ENCODE measurements around the gene R3HDM2. TPM values are rescaled to one million over a fixed set of nuclear protein-coding genes. Genes with fewer than 3 reads are reported as not detected.

R3HDM2 gene
- total and polyA plus RNA-seq, 2 donors (not counting 1 experiment from before 2014, with no cell fraction given): 21.3 to 22.8 TPM

DNA sequence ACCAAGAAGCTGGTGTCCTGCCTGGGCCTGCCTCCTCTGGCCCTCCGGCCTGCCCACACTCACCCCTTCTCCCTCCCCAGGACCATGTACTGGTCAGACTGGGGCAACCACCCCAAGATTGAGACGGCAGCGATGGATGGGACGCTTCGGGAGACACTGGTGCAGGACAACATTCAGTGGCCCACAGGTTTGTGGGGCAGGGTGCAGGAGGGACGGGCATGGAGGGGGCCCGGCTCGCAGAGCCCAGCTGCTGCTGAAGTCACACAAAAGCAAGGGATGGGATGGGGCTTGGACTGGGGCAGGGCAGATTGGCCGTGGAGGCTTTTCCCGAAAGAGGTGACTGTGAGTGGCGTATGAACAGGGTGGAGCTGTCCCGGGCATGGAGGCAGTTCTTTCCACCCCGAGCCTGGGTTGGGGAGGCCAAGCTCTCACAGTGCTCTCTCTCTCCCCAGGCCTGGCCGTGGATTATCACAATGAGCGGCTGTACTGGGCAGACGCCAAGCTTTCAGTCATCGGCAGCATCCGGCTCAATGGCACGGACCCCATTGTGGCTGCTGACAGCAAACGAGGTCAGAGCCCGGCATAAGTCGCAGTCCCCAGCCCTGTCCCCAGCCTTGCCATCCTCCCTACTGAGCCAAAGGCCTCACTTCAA lies 222.1 kb downstream of the R3HDM2 start:
- DNase-seq (ENCODE audit: low read depth in 2 of 2): no peak
- Histone ChIP-seq H3K4me1 (ENCODE audit: control insufficient read depth, extremely low read depth, insufficient read depth, low read length) (peaks cover 3% of the 10 kb centered on the region), H3K9ac (ENCODE audit: insufficient read depth, low read length) (no peak overlapping the region), H4K20me1 (ENCODE audit: control insufficient read depth, extremely low read depth, insufficient read depth, low read length) (no peaks in the 10 kb centered on the region), H3K4me3 (replicated peaks in 1 of 4; ENCODE audit: control extremely low read depth in 1 of 4, insufficient read depth in 1 of 4, low read depth in 3 of 4, low read length in 4 of 4) (no peak overlapping the region), H3K4me2 (ENCODE audit: extremely low read depth, insufficient read depth, low read length) (no peak overlapping the region), H3K27ac (ENCODE audit: insufficient read depth, low read length) (no peak overlapping the region), H3K79me2 (ENCODE audit: control insufficient read depth, insufficient read depth, low read length) (no peaks in the 10 kb centered on the region), H3K9me3 (ENCODE audit: control insufficient read depth, insufficient read depth, low read depth, low read length) (no peaks in the 10 kb centered on the region), H3K27me3 (ENCODE audit: control insufficient read depth, insufficient read depth, low read length) (no peaks in the 10 kb centered on the region), H3K36me3 (ENCODE audit: control insufficient read depth, insufficient read depth, low read length) (peaks cover 73% of the 10 kb centered on the region), H2AFZ (ENCODE audit: low read length) (no peak overlapping the region)
- TF ChIP-seq EZH2 (IDR thresholded peaks at IDR 0.05; ENCODE audit: low read length, missing control alignments): no peak
- TF ChIP-seq CTCF (conservative IDR thresholded peaks at IDR 0.05 in 1 of 2, IDR thresholded peaks at IDR 0.05 in 1 of 2; ENCODE audit: low read depth in 1 of 2, low read length in 2 of 2): no peak

DNA sequence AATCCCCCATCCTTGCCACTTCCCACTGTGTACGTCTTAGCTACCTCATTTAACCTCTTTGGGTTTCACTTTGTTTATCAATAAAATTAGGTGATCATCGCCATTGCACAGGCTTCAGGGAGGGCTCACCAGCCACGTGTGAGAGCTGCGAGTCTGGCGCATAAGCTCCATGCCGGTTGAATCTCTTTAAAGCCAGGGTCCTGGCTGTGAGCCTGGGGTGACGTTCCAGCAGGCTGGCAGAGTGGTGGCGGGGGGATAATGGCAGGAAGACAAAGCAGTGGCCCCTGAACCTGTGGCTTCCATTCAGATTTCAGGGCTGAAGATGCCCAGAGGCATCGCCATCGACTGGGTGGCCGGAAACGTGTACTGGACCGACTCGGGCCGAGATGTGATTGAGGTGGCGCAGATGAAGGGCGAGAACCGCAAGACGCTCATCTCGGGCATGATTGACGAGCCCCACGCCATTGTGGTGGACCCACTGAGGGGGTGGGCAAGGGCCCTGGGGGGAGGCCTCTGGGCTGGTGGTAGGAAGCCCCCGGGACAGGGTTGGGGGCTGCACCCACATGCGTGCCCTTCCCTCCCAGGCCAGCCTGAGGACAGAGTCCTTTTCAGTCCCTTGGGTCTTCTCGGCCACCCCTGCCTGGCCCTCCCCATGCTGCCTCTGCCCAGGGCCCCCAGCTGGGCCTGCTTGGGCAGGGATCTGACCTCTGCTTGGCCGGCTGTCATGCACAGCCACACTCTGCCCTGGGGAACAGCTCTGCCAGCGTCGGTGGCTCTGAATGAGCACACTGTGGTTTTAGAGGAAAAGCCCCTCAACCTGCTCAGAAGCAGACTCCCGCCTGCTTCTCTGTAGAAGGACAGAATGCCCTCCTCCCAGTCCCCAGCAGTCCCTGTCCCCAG lies 222.9 kb downstream of the R3HDM2 start:
- no peak overlapping the region for H3K27ac ChIP-seq (ENCODE audit: insufficient read depth, low read length)
- no peak for DNase-seq (ENCODE audit: low read depth in 2 of 2)
- H3K4me3 ChIP-seq (replicated peaks in 1 of 4; ENCODE audit: control extremely low read depth in 1 of 4, insufficient read depth in 1 of 4, low read depth in 3 of 4, low read length in 4 of 4): no peak overlapping the region
- H4K20me1 ChIP-seq (ENCODE audit: control insufficient read depth, extremely low read depth, insufficient read depth, low read length): no peaks in the 10 kb centered on the region
- H3K36me3 ChIP-seq (ENCODE audit: control insufficient read depth, insufficient read depth, low read length): peaks cover 78% of the 10 kb centered on the region
- H3K79me2 ChIP-seq (ENCODE audit: control insufficient read depth, insufficient read depth, low read length): no peaks in the 10 kb centered on the region
- H2AFZ ChIP-seq (ENCODE audit: low read length): no peak overlapping the region
- no peaks in the 10 kb centered on the region for H3K4me1 ChIP-seq (ENCODE audit: control insufficient read depth, extremely low read depth, insufficient read depth, low read length)
- no peaks in the 10 kb centered on the region for H3K27me3 ChIP-seq (ENCODE audit: control insufficient read depth, insufficient read depth, low read length)
- no peaks in the 10 kb centered on the region for H3K9me3 ChIP-seq (ENCODE audit: control insufficient read depth, insufficient read depth, low read depth, low read length)
- no peak for TF ChIP-seq EZH2 (IDR thresholded peaks at IDR 0.05; ENCODE audit: low read length, missing control alignments)
- no peak for TF ChIP-seq CTCF (conservative IDR thresholded peaks at IDR 0.05 in 1 of 2, IDR thresholded peaks at IDR 0.05 in 1 of 2; ENCODE audit: low read depth in 1 of 2, low read length in 2 of 2)
- no peak overlapping the region for H3K4me2 ChIP-seq (ENCODE audit: extremely low read depth, insufficient read depth, low read length)
- H3K9ac ChIP-seq (ENCODE audit: insufficient read depth, low read length): no peak overlapping the region

DNA sequence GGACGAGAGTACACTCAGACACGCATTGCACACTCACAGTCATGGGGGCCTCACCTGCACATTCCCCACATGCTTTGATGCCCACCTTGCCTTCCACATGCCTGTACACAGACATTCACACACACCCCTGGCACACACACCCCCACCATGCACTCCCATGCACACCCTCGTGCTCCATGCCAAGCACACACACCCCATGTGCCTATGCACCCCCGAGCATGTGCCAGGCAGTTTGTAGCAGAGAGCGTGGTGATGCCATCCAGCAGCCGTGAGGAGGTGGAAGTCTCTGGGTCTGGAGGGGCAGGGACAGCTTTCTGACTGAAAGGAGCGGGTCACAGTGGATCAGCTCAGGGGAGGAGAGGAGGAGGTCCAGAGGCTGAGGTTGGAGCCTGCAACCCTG lies 224.9 kb downstream of the R3HDM2 start:
- Histone ChIP-seq H3K27me3 (ENCODE audit: control insufficient read depth, insufficient read depth, low read length) (no peaks in the 10 kb centered on the region), H3K4me1 (ENCODE audit: control insufficient read depth, extremely low read depth, insufficient read depth, low read length) (no peaks in the 10 kb centered on the region), H3K4me3 (replicated peaks in 1 of 4; ENCODE audit: control extremely low read depth in 1 of 4, insufficient read depth in 1 of 4, low read depth in 3 of 4, low read length in 4 of 4) (no peak overlapping the region), H3K27ac (ENCODE audit: insufficient read depth, low read length) (no peak overlapping the region), H3K36me3 (ENCODE audit: control insufficient read depth, insufficient read depth, low read length) (peaks cover 79% of the 10 kb centered on the region), H2AFZ (ENCODE audit: low read length) (no peak overlapping the region), H3K79me2 (ENCODE audit: control insufficient read depth, insufficient read depth, low read length) (no peaks in the 10 kb centered on the region), H3K9me3 (ENCODE audit: control insufficient read depth, insufficient read depth, low read depth, low read length) (no peaks in the 10 kb centered on the region), H3K4me2 (ENCODE audit: extremely low read depth, insufficient read depth, low read length) (no peak overlapping the region), H3K9ac (ENCODE audit: insufficient read depth, low read length) (no peak overlapping the region), H4K20me1 (ENCODE audit: control insufficient read depth, extremely low read depth, insufficient read depth, low read length) (no peaks in the 10 kb centered on the region)
- DNase-seq (ENCODE audit: low read depth in 2 of 2): no peak
- TF ChIP-seq CTCF (conservative IDR thresholded peaks at IDR 0.05 in 1 of 2, IDR thresholded peaks at IDR 0.05 in 1 of 2; ENCODE audit: low read depth in 1 of 2, low read length in 2 of 2): no peak
- no peak for TF ChIP-seq EZH2 (IDR thresholded peaks at IDR 0.05; ENCODE audit: low read length, missing control alignments)

Data from fibroblast of lung (primary cell).